ENCODE results near the gene VSIG8. TPM values are rescaled to one million over a fixed set of nuclear protein-coding genes. Genes with fewer than 3 reads are reported as not detected.

Gene VSIG8
- total RNA-seq, 2 experiments from 2014 or later, result not detected

GRCh38 chr1:159817276-159818041 is 45.0 kb downstream of the VSIG8 start:
- ChIA-PET POLR2A (interaction anchor here (0.6 kb wide), 1 partner anchor 34 kb away, joined by 4 read pairs; no protein-coding TSS in a partner anchor), CTCF (interaction anchor here (0.8 to 1.6 kb wide), 5 partner anchors 9 to 75 kb away, joined by 3 to 9 read pairs (median 5); partner anchors contain the start of genes FCRL6 and SLAMF8)

GRCh38 chr1:159815926-159816325 is 46.5 kb downstream of the VSIG8 start:
- ChIA-PET CTCF (interaction anchor here (1.4 kb wide), 1 partner anchor 76 kb away, joined by 5 read pairs; no protein-coding TSS in a partner anchor), POLR2A (no interaction called here)

- ChIA-PET POLR2A (interaction anchor here (0.6 kb wide), 1 partner anchor 22 kb away, joined by 3 read pairs; the partner anchor contains the start of gene SLAMF8), CTCF (interaction anchor here (0.9 to 5.0 kb wide), 4 partner anchors 15 to 87 kb away, joined by 3 to 36 read pairs (median 3); no protein-coding TSS in a partner anchor)
Measured at GRCh38 chr1:159804924-159805323, 57.5 kb downstream of the VSIG8 start.

Other genes starting within 250 kb of the VSIG8 start
- not detected for gene CRP, start 148.1 kb downstream of the VSIG8 start, total RNA-seq
- gene DUSP23, start 81.7 kb downstream of the VSIG8 start, total RNA-seq, result 10 to 100 TPM; 36.9 to 38.6 TPM
- gene FCRL6, start 60.3 kb downstream of the VSIG8 start, total RNA-seq, result under 1 TPM; 0.21 to 0.40 TPM
- gene SLAMF8, start 35.8 kb downstream of the VSIG8 start, total RNA-seq, result 1 to 10 TPM; 2.8 to 3.6 TPM
- gene CFAP45, start 37.5 kb upstream of the VSIG8 start, total RNA-seq, result 1 to 10 TPM; 1.2 to 1.4 TPM
- gene TAGLN2, start 62.9 kb upstream of the VSIG8 start, total RNA-seq, result 100 to 1,000 TPM; 532 to 538 TPM
- under 1 TPM in 1 of 2 experiments, not detected in 1; 0.06 TPM for gene IGSF9, start 83.0 kb upstream of the VSIG8 start, total RNA-seq
- gene SLAMF9, start 91.6 kb upstream of the VSIG8 start, total RNA-seq, result not detected
- gene PIGM, start 169.3 kb upstream of the VSIG8 start, total RNA-seq, result 1 to 10 TPM; 6.2 to 6.5 TPM
- not detected for gene KCNJ10, start 207.5 kb upstream of the VSIG8 start, total RNA-seq
- gene KCNJ9, start 218.9 kb upstream of the VSIG8 start, total RNA-seq, result not detected
- gene IGSF8, start 236.0 kb upstream of the VSIG8 start, total RNA-seq, result 10 to 100 TPM; 43.8 to 45.7 TPM

Measured in activated CD8-positive, alpha-beta memory T cell treated with anti-CD3 and anti-CD28 coated beads for 36 hours (primary cell).